Measurements from ENCODE around the gene LPP. TPM values are rescaled to one million over a fixed set of nuclear protein-coding genes. Genes with fewer than 3 reads are reported as not detected.

Gene LPP
- total RNA-seq, 1 experiment from 2014 or later = 120 TPM

- intact Hi-C loops (cut with micrococcal nuclease; ENCODE audit: unreplicated experiment) = no loop called here
- POLR2A ChIA-PET = no interaction called here
- no peaks in the 10 kb centered on the region for H3K27me3 Mint-ChIP-seq (ENCODE audit: insufficient read depth, unreplicated experiment)
Measured at GRCh38 chr3:188528396-188528795, 374.4 kb downstream of the LPP start.

GRCh38 chr3:188529228-188529627 lies 375.3 kb downstream of the LPP start:
- Histone ChIP-seq H3K9me3 (no peaks in the 10 kb centered on the region), H3K4me3 (ENCODE audit: low read depth, low read length) (no peak overlapping the region), H3K36me3 (ENCODE audit: control insufficient read depth, insufficient read depth, low read length) (no peaks in the 10 kb centered on the region), H3K27me3 (replicated peaks; ENCODE audit: control insufficient read depth, insufficient read depth, low read length) (no peaks in the 10 kb centered on the region), H3K4me1 (peaks cover 10% of the 10 kb centered on the region; the same call in 1 of the 2 replicates)
- DNase-seq = no peak
- no peaks in the 10 kb centered on the region for H3K27me3 Mint-ChIP-seq (ENCODE audit: insufficient read depth, unreplicated experiment)
- peaks cover 11% of the 10 kb centered on the region for H3K4me1 Mint-ChIP-seq (ENCODE audit: low read depth, unreplicated experiment)
- ChIA-PET CTCF (interaction anchor here (0.5 kb wide), 1 partner anchor 49 kb away, joined by 3 read pairs; no protein-coding TSS in a partner anchor), POLR2A (no interaction called here)
- H3K9me3 Mint-ChIP-seq (ENCODE audit: unreplicated experiment) = no peaks in the 10 kb centered on the region
- intact Hi-C loops (cut with micrococcal nuclease; ENCODE audit: unreplicated experiment) = no loop called here
- H3K36me3 Mint-ChIP-seq (ENCODE audit: insufficient read depth, unreplicated experiment) = peaks cover 43% of the 10 kb centered on the region
- TF ChIP-seq, protein P1, sequence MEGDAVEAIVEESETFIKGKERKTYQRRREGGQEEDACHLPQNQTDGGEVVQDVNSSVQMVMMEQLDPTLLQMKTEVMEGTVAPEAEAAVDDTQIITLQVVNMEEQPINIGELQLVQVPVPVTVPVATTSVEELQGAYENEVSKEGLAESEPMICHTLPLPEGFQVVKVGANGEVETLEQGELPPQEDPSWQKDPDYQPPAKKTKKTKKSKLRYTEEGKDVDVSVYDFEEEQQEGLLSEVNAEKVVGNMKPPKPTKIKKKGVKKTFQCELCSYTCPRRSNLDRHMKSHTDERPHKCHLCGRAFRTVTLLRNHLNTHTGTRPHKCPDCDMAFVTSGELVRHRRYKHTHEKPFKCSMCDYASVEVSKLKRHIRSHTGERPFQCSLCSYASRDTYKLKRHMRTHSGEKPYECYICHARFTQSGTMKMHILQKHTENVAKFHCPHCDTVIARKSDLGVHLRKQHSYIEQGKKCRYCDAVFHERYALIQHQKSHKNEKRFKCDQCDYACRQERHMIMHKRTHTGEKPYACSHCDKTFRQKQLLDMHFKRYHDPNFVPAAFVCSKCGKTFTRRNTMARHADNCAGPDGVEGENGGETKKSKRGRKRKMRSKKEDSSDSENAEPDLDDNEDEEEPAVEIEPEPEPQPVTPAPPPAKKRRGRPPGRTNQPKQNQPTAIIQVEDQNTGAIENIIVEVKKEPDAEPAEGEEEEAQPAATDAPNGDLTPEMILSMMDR (IDR thresholded peaks at IDR 0.05; ENCODE audit: insufficient read depth in 1 of 2, low read depth in 1 of 2, low read length in 1 of 2, severe bottlenecking in 1 of 2, unreplicated experiment in 1 of 2) = no peak
- H3K27ac Mint-ChIP-seq (ENCODE audit: unreplicated experiment) = no peak overlapping the region
- BruUV-seq (replicated peaks) = no TSS peak
- no peak overlapping the region for H3K4me3 Mint-ChIP-seq (ENCODE audit: unreplicated experiment)

More at GRCh38 chr3:188528396-188528795, 374.4 kb downstream of the LPP start:
- TF ChIP-seq, protein P1 (IDR thresholded peaks at IDR 0.05; ENCODE audit: insufficient read depth in 1 of 2, low read depth in 1 of 2, low read length in 1 of 2, severe bottlenecking in 1 of 2, unreplicated experiment in 1 of 2) = no peak
- CTCF ChIA-PET = no interaction called here
- no TSS peak for BruUV-seq (replicated peaks)
- H3K9me3 Mint-ChIP-seq (ENCODE audit: unreplicated experiment) = no peaks in the 10 kb centered on the region
- no peaks in the 10 kb centered on the region for H3K36me3 ChIP-seq (ENCODE audit: control insufficient read depth, insufficient read depth, low read length)
- peaks cover 11% of the 10 kb centered on the region for H3K4me1 Mint-ChIP-seq (ENCODE audit: low read depth, unreplicated experiment)
- no peak overlapping the region for H3K27ac Mint-ChIP-seq (ENCODE audit: unreplicated experiment)
- no peak for DNase-seq
- no peak overlapping the region for H3K4me3 Mint-ChIP-seq (ENCODE audit: unreplicated experiment)
- H3K9me3 ChIP-seq = no peaks in the 10 kb centered on the region
- no peaks in the 10 kb centered on the region for H3K27me3 ChIP-seq (replicated peaks; ENCODE audit: control insufficient read depth, insufficient read depth, low read length)
- H3K4me1 ChIP-seq = peaks cover 10% of the 10 kb centered on the region; the same call in 1 of the 2 replicates
- H3K4me3 ChIP-seq (ENCODE audit: low read depth, low read length) = no peak overlapping the region
- peaks cover 44% of the 10 kb centered on the region for H3K36me3 Mint-ChIP-seq (ENCODE audit: insufficient read depth, unreplicated experiment)

DNA sequence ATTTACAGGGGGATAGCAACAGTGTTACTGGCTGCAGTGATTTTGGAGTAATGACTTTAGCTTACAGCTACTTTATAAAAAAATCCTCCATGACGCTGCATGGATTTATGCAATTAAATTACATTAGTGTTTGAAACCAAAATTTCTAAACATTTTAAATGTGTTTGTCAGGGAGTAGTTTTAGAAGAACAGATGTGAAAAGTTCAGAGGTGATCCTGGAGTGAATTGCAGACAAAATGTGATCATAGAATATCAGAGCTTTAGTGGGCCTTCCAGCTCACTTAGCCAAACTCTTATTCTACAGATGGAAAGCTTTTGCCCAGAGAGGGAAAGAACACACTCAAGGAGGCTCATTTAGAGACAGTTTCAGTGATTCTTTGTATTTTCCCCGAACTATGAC lies 376.3 kb downstream of the LPP start:
- POLR2A ChIA-PET = no interaction called here
- Mint-ChIP-seq H3K27ac (ENCODE audit: unreplicated experiment) (no peak overlapping the region), H3K4me1 (ENCODE audit: low read depth, unreplicated experiment) (peaks cover 11% of the 10 kb centered on the region), H3K27me3 (ENCODE audit: insufficient read depth, unreplicated experiment) (no peaks in the 10 kb centered on the region), H3K9me3 (ENCODE audit: unreplicated experiment) (no peaks in the 10 kb centered on the region), H3K4me3 (ENCODE audit: unreplicated experiment) (no peak overlapping the region), H3K36me3 (ENCODE audit: insufficient read depth, unreplicated experiment) (peaks cover 33% of the 10 kb centered on the region)
- no peak for DNase-seq
- CTCF ChIA-PET = no interaction called here
- TF ChIP-seq, protein P1 (IDR thresholded peaks at IDR 0.05; ENCODE audit: insufficient read depth in 1 of 2, low read depth in 1 of 2, low read length in 1 of 2, severe bottlenecking in 1 of 2, unreplicated experiment in 1 of 2) = no peak
- no TSS peak for BruUV-seq (replicated peaks)
- no peaks in the 10 kb centered on the region for H3K36me3 ChIP-seq (ENCODE audit: control insufficient read depth, insufficient read depth, low read length)
- H3K9me3 ChIP-seq = no peaks in the 10 kb centered on the region
- H3K4me3 ChIP-seq (ENCODE audit: low read depth, low read length) = no peak overlapping the region
- no peaks in the 10 kb centered on the region for H3K27me3 ChIP-seq (replicated peaks; ENCODE audit: control insufficient read depth, insufficient read depth, low read length)
- intact Hi-C loops (cut with micrococcal nuclease; ENCODE audit: unreplicated experiment) = no loop called here
- H3K4me1 ChIP-seq = peaks cover 14% of the 10 kb centered on the region; the same call in 1 of the 2 replicates

Data from Caco-2 (cell line).